ENCODE results near the gene APEH. TPM values are rescaled to one million over a fixed set of nuclear protein-coding genes. Genes with fewer than 3 reads are reported as not detected.

APEH gene
- total and polyA plus RNA-seq, 3 donors from 2014 or later: 72.3 to 94.5 (median 76.7) TPM

GRCh38 chr3:49702672-49703071 is 28.5 kb downstream of the APEH start:
- H3K4me1 ChIP-seq: no peaks in the 10 kb centered on the region
- no peak for DNase-seq
- no peaks in the 10 kb centered on the region for H3K36me3 ChIP-seq (ENCODE audit: low read depth, missing control alignments)
- no peak overlapping the region for H3K4me3 ChIP-seq
- H3K9me3 ChIP-seq: no peaks in the 10 kb centered on the region
- H3K27ac ChIP-seq: no peak overlapping the region
- TF ChIP-seq POLR2A (IDR thresholded peaks at IDR 0.05) (no peak), CTCF (IDR thresholded peaks at IDR 0.05) (no peak)
- WGBS, 2 donors: 93 to 96% methylated on average over 11 of the region's 11 CpGs
- no peaks in the 10 kb centered on the region for H3K27me3 ChIP-seq
- intact Hi-C loops (cut with DNase I; ENCODE audit: low total_unique reads): no loop called here

GRCh38 chr3:49703443-49703927 is 29.3 kb downstream of the APEH start:
- H3K4me1 ChIP-seq: no peaks in the 10 kb centered on the region
- DNase-seq: peak; percentile 73
- no peaks in the 10 kb centered on the region for H3K9me3 ChIP-seq

GRCh38 chr3:49703956-49704355 is 29.8 kb downstream of the APEH start:
- H3K36me3 ChIP-seq (ENCODE audit: low read depth, missing control alignments): no peaks in the 10 kb centered on the region
- H3K9me3 ChIP-seq: no peaks in the 10 kb centered on the region
- no peak for DNase-seq
- intact Hi-C loops (cut with DNase I; ENCODE audit: low total_unique reads): no loop called here
- TF ChIP-seq CTCF (IDR thresholded peaks at IDR 0.05): no peak
- H3K27me3 ChIP-seq: no peaks in the 10 kb centered on the region
- WGBS, 2 donors: 86 to 93% methylated on average over 7 of the region's 7 CpGs
- H3K4me3 ChIP-seq: no peak overlapping the region
- H3K4me1 ChIP-seq: no peaks in the 10 kb centered on the region
- no peak overlapping the region for H3K27ac ChIP-seq

More at GRCh38 chr3:49703443-49703927, 29.3 kb downstream of the APEH start:
- 56 to 78% methylated on average over 9 to 13 of the region's 14 CpGs for WGBS, 2 donors
- H3K36me3 ChIP-seq (ENCODE audit: low read depth, missing control alignments): no peaks in the 10 kb centered on the region
- no peaks in the 10 kb centered on the region for H3K27me3 ChIP-seq
- no peak overlapping the region for H3K27ac ChIP-seq
- no peak overlapping the region for H3K4me3 ChIP-seq
- peak; percentile 60 to 73 (median 69) for TF ChIP-seq CTCF (IDR thresholded peaks at IDR 0.05)
- TF ChIP-seq POLR2A (IDR thresholded peaks at IDR 0.05): no peak
- intact Hi-C loops (cut with DNase I; ENCODE audit: low total_unique reads): no loop called here

- Histone ChIP-seq H3K27me3 (no peaks in the 10 kb centered on the region), H3K4me1 (no peaks in the 10 kb centered on the region), H3K9me3 (no peaks in the 10 kb centered on the region), H3K4me3 (no peak overlapping the region), H3K36me3 (ENCODE audit: low read depth, missing control alignments) (no peaks in the 10 kb centered on the region), H3K27ac (no peak overlapping the region)
- 88 to 93% methylated on average over 5 to 8 of the region's 8 CpGs for WGBS, 2 donors
- DNase-seq: no peak
- TF ChIP-seq POLR2A (IDR thresholded peaks at IDR 0.05): no peak
- TF ChIP-seq CTCF (IDR thresholded peaks at IDR 0.05): no peak
- intact Hi-C loops (cut with DNase I; ENCODE audit: low total_unique reads): no loop called here
Observed at GRCh38 chr3:49704629-49705028, 30.5 kb downstream of the APEH start.

GRCh38 chr3:49705390-49705960 is 31.3 kb downstream of the APEH start:
- DNase-seq: no peak
- no peaks in the 10 kb centered on the region for H3K4me1 ChIP-seq
- H3K27ac ChIP-seq: no peak overlapping the region
- no peak overlapping the region for H3K4me3 ChIP-seq
- no peaks in the 10 kb centered on the region for H3K9me3 ChIP-seq
- intact Hi-C loops (cut with DNase I; ENCODE audit: low total_unique reads): no loop called here
- 85 to 89% methylated on average over 4 to 15 of the region's 17 CpGs for WGBS, 2 donors
- TF ChIP-seq POLR2A (IDR thresholded peaks at IDR 0.05): no peak
- no peak for TF ChIP-seq CTCF (IDR thresholded peaks at IDR 0.05)
- no peaks in the 10 kb centered on the region for H3K27me3 ChIP-seq
- H3K36me3 ChIP-seq (ENCODE audit: low read depth, missing control alignments): no peaks in the 10 kb centered on the region

All from testis (tissue), 3 donors.